C1 segment of cervical spinal cord (tissue), 14 donors: ENCODE data around the gene TOM1L1.
"Not testable (repeated sequence)": the region's sequence is repeated elsewhere in the genome, so short reads cannot be mapped to it uniquely, and the experiment has no call there.

ENCODE experiments used
- DNase-seq, 14 donors: peaks; one replicate each; lab custom pipeline; 2025; lab: John Stamatoyannopoulos, UW

TOM1L1 gene, protein sequence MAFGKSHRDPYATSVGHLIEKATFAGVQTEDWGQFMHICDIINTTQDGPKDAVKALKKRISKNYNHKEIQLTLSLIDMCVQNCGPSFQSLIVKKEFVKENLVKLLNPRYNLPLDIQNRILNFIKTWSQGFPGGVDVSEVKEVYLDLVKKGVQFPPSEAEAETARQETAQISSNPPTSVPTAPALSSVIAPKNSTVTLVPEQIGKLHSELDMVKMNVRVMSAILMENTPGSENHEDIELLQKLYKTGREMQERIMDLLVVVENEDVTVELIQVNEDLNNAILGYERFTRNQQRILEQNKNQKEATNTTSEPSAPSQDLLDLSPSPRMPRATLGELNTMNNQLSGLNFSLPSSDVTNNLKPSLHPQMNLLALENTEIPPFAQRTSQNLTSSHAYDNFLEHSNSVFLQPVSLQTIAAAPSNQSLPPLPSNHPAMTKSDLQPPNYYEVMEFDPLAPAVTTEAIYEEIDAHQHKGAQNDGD

DNA sequence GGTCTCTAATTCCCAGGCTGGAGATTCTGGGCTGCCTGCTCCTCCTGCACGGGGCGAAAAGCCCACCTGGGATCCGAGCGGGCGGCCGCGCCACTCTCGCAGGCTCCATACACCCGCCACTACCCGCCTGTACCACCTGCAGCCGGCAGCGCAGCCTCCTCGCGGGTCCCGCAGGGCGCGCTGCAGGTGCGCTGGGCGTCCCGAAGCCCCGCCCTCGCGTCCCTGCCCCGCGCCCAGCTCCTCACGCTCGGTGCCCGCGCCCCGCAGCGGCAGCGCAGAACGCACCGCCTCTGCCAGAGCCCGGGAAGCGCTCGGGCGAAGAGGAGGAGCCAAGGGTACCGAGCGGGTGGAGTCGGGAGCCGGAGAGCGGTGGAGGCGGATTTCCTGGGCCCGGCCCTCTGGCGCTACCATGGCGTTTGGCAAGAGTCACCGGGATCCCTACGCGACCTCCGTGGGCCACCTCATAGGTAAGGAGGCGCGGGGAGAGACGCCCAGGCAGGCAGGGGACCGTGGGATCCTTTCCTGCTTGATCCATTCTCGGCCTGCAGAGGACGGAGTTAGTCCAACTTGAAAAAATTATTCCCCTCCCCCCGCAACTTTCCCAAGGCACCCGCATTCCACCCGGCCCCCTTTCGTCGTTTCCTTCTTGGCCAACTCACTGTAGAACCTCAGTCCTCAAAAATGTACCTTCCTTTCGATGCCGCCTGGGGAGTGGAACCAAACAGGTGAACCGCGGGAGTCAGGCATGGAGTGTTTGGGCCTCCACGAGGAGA, at the start of gene TOM1L1:
Gene TOM1L1 (plus strand): TSS at position 396 of the 773 bp plus-strand sequence. CDS start 14 bp downstream, at position 410.
- peak in 9 of 14 donors; percentile 7 to 70 (median 25) for DNase-seq

DNA sequence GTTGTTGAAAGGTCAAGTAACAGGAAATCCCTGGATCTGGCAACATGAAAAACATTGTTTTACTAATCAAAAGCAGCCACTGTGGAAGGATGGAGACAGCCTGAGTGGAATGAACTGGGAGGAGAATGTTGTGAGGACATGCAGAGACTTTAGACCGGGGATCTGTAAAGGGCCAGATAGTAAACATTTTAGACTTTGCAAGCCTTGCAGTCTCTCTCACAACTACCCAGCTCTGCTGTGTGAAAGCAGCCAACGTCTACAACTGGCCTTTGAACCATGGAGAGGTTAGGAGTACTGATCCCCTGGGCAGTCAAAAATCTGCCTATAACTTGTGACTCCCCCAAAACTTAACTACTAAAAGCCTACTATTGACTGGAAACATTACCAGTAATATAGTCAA, 41.5 kb upstream of the TOM1L1 start:
- no peak for DNase-seq

DNA sequence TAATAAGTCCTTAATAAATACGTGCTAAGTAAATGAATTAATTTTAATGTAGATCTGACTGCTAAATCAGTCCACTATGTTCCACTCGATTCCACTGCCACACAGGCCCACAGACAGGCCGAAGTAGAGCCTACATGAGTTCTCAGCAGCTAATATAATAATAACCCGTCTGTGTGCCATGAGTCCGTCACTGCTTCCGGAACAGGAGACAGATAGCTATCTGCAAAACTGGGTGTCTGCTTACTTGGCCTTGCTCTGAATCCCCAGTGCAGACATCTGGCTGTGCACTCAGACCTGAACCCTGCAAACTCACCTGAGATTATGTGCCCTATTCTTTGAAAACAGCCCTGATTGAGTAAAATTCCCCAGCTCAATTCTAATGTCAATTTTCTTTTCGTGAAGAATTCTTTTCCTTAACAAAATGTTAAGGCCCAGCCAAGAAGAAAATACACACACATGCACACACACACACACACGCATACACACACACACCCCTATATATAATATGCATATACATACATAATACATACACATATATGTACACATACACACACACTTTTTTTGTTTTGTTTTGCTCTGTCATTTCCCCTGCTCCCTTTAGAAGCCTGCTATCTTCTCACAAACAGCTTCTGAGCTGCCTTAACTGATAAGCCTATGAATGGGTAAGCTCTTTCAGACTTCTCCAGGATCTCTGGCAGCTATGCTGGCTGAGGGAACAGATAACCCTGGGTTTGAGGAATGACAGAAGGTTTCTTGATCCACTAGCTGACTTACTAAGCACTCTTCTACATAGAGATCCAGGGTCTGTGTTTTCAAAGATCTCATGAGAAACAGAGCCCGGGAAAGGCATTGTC, 39.8 kb upstream of the TOM1L1 start:
- no peak for DNase-seq

DNA sequence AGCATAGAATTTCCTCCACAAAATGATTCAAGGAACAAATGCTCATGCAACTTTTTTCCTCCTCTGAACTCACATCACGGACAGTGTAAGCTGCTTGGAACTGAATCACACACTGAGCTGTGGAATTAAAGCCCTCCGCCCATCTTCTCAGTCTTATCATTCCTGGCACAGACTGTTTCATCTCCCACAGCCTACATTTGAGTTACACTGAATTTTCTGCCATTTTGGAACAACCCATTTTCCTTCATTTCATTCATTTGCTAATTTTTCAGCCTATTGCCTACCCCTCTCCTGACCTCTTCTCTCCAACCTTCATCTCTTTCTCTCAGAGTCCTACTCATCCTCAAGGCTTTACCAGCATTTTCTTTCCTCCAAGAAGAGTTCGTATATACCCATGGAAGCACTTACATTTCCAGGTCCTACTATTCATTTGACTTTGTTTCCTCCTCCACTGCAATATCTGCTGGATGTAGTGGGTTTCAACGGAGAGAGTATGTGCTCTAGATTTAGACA, 39.1 kb upstream of the TOM1L1 start:
- no peak for DNase-seq

DNA sequence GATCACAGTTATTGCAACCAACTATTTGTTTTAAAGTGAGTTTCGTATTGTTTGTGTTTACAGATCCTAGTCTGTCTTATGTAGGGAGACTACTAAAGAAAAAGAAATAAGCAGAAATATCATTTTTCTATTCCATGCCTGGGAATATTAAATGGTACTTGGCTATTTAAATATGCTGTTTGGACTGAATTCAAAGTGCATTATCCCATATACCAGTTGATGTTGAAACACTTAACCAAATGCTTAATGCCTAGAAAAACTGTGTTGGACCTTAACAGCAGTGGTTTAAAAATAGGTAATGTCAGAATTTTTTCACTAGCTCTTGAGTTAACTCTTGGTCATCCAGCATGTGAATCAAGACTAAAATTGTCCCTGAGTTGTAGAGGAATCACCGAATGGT, 37.5 kb upstream of the TOM1L1 start:
- no peak for DNase-seq

DNA sequence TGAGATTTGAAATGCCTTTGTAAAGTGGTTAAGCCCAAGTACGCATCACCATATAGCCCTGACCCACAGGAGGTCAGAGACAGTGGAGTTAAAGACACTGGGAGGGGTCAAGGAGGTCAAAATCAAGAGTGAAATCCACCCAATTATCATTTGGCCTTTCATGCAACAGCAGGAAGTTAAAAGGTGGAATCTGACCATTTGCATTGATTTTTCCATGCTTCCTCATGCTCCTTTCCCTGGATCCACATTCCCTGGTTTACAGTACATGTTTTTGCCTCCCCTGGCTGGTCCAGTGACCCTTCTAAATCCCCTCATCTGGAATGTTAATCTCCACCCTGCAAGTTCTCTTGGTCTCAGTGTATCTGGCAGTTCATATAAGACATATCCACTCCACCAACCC, 36.6 kb upstream of the TOM1L1 start:
- no peak for DNase-seq

DNA sequence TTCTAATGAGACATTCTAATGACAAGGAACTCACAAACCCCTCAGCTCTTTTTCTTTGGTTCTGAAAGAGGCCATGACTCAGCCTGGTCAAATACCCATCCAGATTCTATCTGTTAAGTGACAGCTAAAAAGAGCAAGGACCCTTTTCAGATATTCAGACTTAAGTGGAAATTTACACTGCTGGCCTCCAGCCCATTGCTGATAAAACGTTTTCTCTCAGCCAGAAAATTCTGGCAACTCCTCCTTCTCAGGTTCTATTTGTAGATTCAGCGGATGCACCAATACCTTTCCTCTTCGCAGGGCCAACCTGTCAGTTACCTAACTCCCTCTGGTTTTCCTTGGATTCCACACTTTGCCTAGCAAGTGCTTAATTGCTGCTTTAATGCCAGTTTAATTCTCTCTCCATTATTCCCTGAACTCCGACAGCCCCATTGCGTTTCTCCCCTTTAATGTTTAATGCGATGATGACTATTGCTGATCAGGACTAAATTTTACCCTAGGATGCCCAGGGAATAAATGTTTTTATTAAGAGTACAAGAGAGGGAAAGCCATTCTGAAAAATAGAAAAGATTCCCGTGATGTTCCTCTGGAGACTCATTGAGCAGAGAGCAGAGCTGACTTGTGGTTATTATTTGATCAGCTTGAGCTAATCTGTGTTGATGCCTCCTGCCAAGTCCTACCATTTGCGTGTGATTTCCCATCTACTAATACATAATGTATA, 35.9 kb upstream of the TOM1L1 start:
- peak in 1 of 14 donors; percentile 7 for DNase-seq

DNA sequence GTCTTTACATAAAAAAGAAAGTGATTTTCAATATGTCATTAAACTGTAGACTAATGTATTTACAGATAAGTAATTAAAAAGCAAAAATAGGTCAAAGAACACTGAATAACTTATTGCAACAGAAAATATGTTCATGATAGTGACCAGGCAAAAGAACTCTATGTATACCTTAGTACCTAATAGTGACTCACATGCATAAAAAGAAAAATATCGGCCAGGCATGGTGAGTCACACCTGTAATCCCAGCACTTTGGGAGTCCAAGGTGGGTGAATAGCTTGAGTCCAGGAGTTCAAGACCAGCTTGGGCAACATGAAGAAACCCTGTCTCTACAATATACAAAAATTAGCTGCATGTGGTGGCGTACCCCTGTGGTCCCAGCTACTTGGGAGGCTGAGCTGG, 33.0 kb upstream of the TOM1L1 start:
- no peak for DNase-seq

DNA sequence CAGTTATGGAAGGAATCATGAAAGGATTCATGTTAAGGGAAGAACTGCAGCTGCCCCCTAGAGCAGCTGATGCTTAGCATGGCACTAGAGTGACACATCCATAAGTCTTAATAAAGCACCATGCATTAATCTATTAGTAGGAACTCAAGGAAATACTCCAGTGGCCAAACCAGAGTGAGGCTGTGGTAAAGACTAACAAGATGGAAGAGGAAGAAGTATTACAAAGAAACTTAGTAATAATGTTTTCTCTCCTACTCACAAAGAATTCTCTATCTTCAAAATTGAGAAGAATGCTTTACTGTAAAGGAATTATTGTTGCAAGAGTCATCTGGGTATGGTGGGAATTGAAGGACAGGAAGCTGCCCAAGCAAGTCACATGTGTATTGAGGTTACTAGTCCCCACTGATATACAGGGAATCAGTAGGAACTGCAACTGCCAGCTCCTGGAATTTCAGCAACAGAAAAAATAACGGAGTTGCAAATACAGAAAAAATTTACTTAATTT, 29.9 kb upstream of the TOM1L1 start:
- no peak for DNase-seq

DNA sequence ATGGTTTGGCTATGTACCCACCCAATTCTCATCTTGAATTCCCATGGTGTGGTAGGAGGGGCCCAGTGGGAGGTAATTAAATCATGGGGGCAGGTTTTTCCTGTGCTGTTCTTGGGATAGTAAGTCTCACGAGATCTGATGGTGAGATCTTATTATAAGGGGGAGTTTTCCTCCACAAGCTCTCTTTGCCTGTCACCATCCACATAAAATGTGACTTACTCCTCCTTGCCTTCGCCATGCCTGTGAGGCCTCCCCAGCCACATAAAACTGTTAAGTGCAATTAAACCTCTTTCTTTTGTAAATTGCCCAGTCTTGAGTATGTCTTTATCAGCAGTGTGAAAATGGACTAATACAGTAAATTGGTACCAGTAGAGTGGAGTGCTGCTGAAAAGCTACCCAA, 24.7 kb upstream of the TOM1L1 start:
- DNase-seq, result not testable (repeated sequence)

DNA sequence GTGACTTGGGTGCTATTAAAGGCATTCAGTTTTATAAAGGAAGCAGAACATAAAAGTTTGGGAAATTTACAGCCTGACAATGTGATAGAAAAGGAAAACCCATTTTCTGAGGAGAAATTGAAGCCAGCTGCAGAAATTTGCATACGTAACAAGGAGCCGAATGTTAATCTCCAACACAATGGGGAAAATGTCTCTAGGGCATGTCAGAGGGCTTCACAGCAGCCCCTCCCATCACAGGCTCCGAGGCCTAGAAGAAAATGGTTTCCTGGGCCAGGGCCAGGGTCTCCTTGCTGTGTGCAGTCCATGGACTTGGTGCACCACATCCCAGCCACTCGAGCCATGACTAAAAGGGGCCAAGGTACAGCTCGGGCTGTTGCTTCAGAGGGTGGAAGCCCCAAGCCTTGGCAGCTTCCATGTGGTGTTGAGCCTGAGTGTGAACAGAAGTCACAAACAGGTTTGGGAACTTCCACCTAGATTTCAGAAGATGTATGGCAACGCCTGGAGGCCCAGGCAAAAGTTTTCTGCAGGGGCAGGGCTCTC, 23.9 kb upstream of the TOM1L1 start:
- no peak for DNase-seq

DNA sequence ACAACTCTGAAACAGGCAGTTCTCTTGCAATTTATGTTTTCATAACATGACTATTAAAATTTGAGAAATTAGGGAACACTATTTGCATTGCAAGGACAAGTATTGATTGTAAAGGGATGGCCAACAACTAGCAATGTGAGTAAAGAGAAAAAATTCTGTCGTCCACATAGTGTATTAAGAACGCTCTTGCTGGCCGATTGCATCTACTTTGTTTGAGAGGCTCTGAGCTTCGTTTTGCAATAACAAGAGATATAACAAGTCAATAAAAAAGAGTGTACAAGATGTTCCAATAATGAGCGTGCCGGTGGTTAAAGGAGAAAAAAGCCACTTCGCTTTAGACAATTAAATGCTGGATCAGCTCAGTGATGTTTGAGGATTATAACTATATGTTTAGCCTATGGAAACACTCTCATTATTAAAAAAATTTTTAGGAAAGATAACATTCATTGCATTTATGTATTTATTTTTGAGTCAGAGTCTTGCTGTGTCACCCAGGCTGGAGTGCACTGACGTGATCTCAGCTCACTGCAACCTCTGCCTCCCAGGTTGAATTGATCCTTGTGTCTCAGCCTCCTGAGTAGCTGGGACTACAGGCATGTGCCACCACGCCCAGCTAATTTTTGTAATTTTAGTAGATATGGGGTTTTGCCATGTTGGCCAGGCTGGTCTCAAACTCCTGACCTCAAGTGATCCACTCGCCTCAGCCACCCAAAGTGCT, 19.2 kb upstream of the TOM1L1 start:
- no peak for DNase-seq

DNA sequence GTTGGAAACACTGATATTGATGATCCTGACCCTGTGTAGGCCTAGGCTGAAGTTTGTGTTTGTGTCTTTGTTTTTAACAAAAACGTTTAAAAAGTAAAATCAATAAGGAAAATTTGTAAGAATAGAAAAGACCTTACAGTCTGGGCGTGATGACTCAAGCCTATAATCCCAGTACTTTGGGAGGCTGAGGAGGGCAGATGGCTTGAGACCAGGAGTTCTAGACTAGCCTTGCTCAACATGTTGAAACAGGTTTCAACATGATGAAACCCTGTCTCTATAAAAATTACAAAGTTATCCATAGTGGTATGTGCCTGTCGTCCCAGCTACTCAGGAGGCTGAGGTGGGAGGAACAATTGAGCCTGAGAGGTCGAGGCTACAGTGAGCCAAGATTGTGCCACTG, 18.3 kb upstream of the TOM1L1 start:
- no peak for DNase-seq

DNA sequence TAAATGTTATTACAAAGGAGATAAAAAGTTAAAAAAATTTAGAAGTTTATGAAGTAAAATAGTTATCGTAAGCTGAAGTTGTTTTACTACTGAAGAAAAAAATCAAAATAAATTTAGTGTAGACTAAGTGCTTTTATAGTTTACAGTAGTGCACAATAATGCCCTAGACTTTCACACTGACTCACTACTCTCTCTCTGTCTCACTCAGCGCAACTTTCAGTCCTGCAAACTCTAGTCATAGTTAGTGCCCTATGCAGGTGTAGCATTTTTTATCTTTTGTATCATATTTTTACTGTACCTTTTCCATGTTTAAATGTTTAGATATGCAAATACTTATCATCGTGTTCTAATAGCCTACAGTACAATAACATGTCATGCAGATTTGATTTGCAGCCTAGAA, 17.7 kb upstream of the TOM1L1 start:
- DNase-seq, result no peak

DNA sequence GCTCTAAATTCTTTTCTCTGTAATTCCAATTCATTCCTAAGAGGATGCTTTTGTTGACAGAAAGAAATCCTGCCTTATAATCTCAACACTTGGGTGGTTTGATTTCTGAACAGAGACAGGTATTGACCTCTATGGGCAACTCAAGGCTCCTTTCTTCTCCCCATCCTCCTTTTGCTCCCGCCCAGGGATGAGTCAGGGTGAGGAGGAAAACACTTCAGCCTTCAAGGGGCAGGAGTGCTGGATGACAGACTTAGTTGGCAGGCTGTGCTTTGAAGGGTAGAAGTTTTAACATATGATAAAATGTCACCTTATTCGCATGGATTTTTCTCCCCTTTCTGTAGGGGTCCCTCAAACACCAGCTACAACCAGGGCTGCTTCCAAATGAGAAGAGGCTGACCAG, 16.7 kb upstream of the TOM1L1 start:
- no peak for DNase-seq

DNA sequence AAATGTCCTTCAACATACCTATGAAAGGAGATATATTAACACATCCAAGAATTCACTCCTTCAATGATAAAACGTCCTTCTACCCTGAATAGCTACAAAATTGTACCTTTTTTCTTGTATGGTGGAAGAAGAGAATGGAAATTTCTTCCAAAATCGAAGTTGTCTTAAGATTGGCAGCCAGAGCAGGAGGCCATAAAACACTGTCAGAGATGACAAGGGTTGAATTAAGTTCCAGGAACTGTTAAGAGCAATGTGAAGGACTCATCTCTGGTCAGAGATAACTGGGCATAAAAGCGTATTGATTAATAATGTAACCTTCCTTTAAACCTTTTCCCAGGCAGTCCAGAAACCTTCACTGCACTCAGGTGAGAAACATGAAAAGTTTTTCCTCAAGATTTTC, 12.9 kb upstream of the TOM1L1 start:
- no peak for DNase-seq

DNA sequence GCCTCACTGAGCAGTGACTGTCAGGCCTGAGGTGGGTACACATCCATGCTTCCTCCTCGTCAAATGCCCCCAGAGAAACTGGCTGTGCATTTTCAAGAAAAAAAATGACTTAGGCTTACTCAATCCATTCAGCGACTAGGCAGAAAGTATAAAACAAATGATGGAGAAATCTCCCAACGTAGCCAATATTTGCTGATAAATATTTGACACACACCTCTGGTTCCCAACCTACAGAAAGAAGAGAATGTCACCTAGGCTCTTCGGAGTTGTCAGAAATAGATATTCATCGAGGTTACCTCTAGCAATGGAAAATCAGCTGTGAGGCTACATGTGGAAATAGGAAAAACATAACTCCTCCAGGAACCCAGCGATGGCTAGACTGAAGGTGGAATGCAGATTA, 12.4 kb upstream of the TOM1L1 start:
- DNase-seq, result no peak

DNA sequence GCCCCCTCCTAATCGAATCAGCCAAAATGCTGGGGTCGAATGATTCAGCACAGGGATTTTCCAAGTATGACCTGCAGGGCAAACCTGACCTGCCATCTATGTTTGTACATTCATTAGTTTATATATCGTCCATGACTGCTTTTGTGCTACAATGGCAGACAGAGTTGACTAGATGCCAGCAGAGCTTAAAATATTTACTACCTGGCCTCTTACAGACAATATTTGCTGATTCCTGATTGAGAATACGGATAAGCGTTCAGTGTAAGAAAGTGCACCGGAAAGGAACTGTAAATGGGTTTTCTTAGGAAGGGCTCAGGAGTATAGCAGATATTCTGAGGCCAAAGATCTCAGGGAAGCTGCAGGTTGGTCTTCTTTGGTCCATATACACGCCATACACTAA, 11.7 kb upstream of the TOM1L1 start:
- no peak for DNase-seq

DNA sequence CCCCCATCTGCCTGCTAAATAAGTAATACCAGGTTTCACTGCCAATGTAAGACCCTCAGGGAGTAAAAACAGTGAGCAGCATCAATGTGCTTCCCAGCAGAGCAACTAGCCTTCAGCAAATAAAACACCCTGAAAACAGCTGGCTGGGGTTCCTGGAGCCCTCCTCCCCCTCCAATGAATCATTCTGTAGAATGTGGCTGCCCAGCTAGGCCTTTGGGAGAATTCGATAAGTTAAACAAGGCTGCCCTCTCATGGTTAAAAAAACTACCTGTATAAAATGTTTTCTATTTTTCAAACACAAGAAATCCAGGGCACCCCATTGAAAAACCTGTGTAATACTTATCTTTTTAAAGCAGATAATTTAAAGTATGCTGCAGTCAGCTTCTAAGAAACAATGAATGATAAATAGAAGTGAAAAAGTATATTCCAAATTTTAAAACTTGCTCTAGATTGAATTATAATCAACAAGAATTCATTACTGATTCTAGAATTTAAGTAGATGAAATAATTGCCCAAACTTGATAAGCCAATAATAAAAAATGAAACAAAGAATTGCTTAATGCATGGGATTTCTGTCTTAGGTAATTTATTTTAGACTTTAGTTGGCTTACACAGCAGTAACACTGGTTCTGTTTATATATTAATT, 9.4 kb upstream of the TOM1L1 start:
- peak in 2 of 14 donors; percentile 0 to 13 for DNase-seq
